Endothelial cell of umbilical vein (primary cell): ENCODE data around the gene COQ2. TPM values are rescaled to one million over a fixed set of nuclear protein-coding genes. Genes with fewer than 3 reads are reported as not detected.

ENCODE experiments used
- BruUV-seq: library from RNA; stranded (reverse); fragments of 400-500 nt; replicated peaks from 2 replicates; lab custom pipeline; 2021; lab: Mats Ljungman, UMichigan
- CTCF ChIA-PET: fragments of 300-600, 350-600 bp; sonication (Branson Sonifier 250); formaldehyde crosslinking; loops from one replicate; lab custom pipeline; 2021; ENCODE audit warnings: antibody characterized with exemption, inconsistent platforms; lab: Charles Lee
- POLR2A ChIA-PET: fragments of 300-600, 350-600 bp; sonication (Branson Sonifier 250); formaldehyde crosslinking; loops from one replicate; lab custom pipeline; 2021; ENCODE audit warnings: antibody characterized with exemption, inconsistent platforms; lab: Charles Lee
- DNase-seq: peaks from one replicate; pipeline ENCODE4 v3.0.0-alpha.2; 2011; ENCODE audit warnings: low read depth, low spot score
- FAIRE-seq: peaks from 2 replicates; lab custom pipeline; 2011; peaks lifted over from hg19 to GRCh38; lab: Jason Lieb, UNC
- H2AFZ ChIP-seq: 2 replicates; pipeline ENCODE4 v1.6.0; 2012; ENCODE audit warnings: low read depth, low read length, control low read depth, inconsistent platforms
- H3K27ac ChIP-seq: 2 replicates; pipeline ENCODE4 v1.5.1; 2011; ENCODE audit warnings: low read depth, mild to moderate bottlenecking, control low read depth, low read length, moderate library complexity; ENCODE audit not compliant: insufficient read depth
- H3K27me3 ChIP-seq, 2 experiments: 2 replicates each; pipeline versions ENCODE4 v1.6.0 to v1.6.1; 2011; ENCODE audit warnings: low read length in 2 of 2, mixed read lengths in 1 of 2; ENCODE audit not compliant: control insufficient read depth in 2 of 2, insufficient read depth in 2 of 2
- H3K36me3 ChIP-seq, 2 experiments: 2 replicates in 1 of 2; 3 replicates in 1 of 2; pipeline ENCODE4 v1.5.1; 2011; ENCODE audit warnings: low read length in 2 of 2, mild to moderate bottlenecking in 1 of 2, moderate library complexity in 1 of 2; ENCODE audit not compliant: control insufficient read depth in 2 of 2, insufficient read depth in 2 of 2; ENCODE audit errors: extremely low read depth in 1 of 2
- H3K4me1 ChIP-seq: 3 replicates; pipeline ENCODE4 v1.5.1; 2011; ENCODE audit warnings: mild to moderate bottlenecking, low read length; ENCODE audit not compliant: control insufficient read depth, insufficient read depth; ENCODE audit errors: extremely low read depth
- H3K4me2 ChIP-seq: 2 replicates; pipeline ENCODE4 v1.6.1; 2011; ENCODE audit warnings: low read length, control low read depth, mixed read lengths; ENCODE audit not compliant: insufficient read depth
- H3K4me3 ChIP-seq, 3 experiments: fragments of 200-600 bp in 1 of 3; sonication (generic), shearing (Covaris generic) in 1 of 3; replicated peaks in 1 of 3; 2 replicates each; pipeline ENCODE4 v1.5.1; 2011 to 2016; ENCODE audit warnings: control low read depth in 3 of 3, low read length in 3 of 3, mild to moderate bottlenecking in 2 of 3, inconsistent platforms in 1 of 3, low read depth in 1 of 3, moderate library complexity in 1 of 3; ENCODE audit not compliant: insufficient read depth in 1 of 3
- H3K79me2 ChIP-seq: 2 replicates; pipeline ENCODE4 v1.6.0; 2012; ENCODE audit warnings: low read length, inconsistent platforms; ENCODE audit not compliant: control insufficient read depth, insufficient read depth
- H3K9ac ChIP-seq: replicated peaks from 2 replicates; pipeline ENCODE3; 2011; ENCODE audit warnings: low read length, control low read depth; ENCODE audit not compliant: insufficient read depth; ENCODE audit errors: extremely low read depth
- H3K9me1 ChIP-seq: replicated peaks from 3 replicates; pipeline ENCODE4 v1.6.0; 2011; ENCODE audit warnings: mild to moderate bottlenecking, low read length; ENCODE audit not compliant: control insufficient read depth, insufficient read depth; ENCODE audit errors: extremely low read depth
- H3K9me3 ChIP-seq: replicated peaks from 2 replicates; pipeline ENCODE4 v1.5.1; 2012; ENCODE audit warnings: low read length, inconsistent platforms; ENCODE audit not compliant: control insufficient read depth, insufficient read depth
- H4K20me1 ChIP-seq: replicated peaks from 2 replicates; pipeline ENCODE3; 2011; ENCODE audit warnings: mild to moderate bottlenecking, low read length; ENCODE audit not compliant: control insufficient read depth, insufficient read depth; ENCODE audit errors: extremely low read depth
- EZH2 ChIP-seq: IDR thresholded peaks from 2 replicates; pipeline ENCODE4 v1.6.1; 2012; ENCODE audit warnings: borderline replicate concordance, low read depth, mild to moderate bottlenecking, moderate library complexity, low read length, inconsistent platforms; ENCODE audit not compliant: severe bottlenecking
- FOS ChIP-seq: IDR thresholded peaks from 2 replicates; pipeline ENCODE4 v1.6.1; 2011; ENCODE audit warnings: mild to moderate bottlenecking, low read length, moderate library complexity, borderline replicate concordance; ENCODE audit not compliant: insufficient read depth
- GATA2 ChIP-seq: IDR thresholded peaks from 2 replicates; pipeline ENCODE4 v1.7.0; 2011; ENCODE audit warnings: low read depth, mild to moderate bottlenecking, moderate library complexity, mixed read lengths, low read length; ENCODE audit not compliant: insufficient read length, insufficient read depth
- JUN ChIP-seq: IDR thresholded peaks from 2 replicates; pipeline ENCODE4 v1.6.1; 2011; ENCODE audit warnings: borderline replicate concordance, low read depth; ENCODE audit not compliant: insufficient read length, insufficient read depth
- POLR2AphosphoS5 ChIP-seq: IDR thresholded peaks from 2 replicates; pipeline ENCODE4 v1.6.1; 2012; ENCODE audit warnings: low read depth, mild to moderate bottlenecking, control low read depth, low read length, moderate library complexity; ENCODE audit not compliant: insufficient read depth
- dilution Hi-C: fragments of 300-500 bp; cut with MboI; formaldehyde crosslinking; loops from one replicate; pipeline ENCODE4 v1.15.0; 2019; ENCODE audit warnings: low sequenced_read_pairs; ENCODE audit not compliant: extremely low pct_ligation_motif_present
- intact Hi-C: fragments of 100-400 bp; cut with micrococcal nuclease; formaldehyde crosslinking; loops from one replicate; pipeline ENCODE4 v1.10.0; 2022
- polyA plus RNA-seq, 4 experiments: library from polyadenylated mRNA; depleted of rRNA in 3 of 4; stranded (reverse) in 3 of 4; unstranded in 1 of 4; fragments of >200 nt; gene quantifications; 2 replicates each; pipeline versions ENCODE4 v1.2.1 to v1.2.3, GENCODE V29; 2011 to 2012; ENCODE audit warnings: missing spikeins in 1 of 4
- total RNA-seq: library from RNA; stranded (reverse); gene quantifications from 2 replicates; pipeline ENCODE4 v1.2.3, GENCODE V29; 2021
- TF ChIP-seq, protein P1 (sequence below), 2 donors: IDR thresholded peaks; 1 replicate in 1 of 2; 2 replicates in 1 of 2; pipeline ENCODE4 v1.5.1; 2011; ENCODE audit warnings: low read length in 2 of 2, mild to moderate bottlenecking in 2 of 2, moderate library complexity in 2 of 2, control low read depth in 1 of 2, inconsistent platforms in 1 of 2, low read depth in 1 of 2; ENCODE audit not compliant: insufficient read depth in 1 of 2; ENCODE audit errors: extremely low read depth in 1 of 2
- TF ChIP-seq, protein P2 (sequence below): IDR thresholded peaks from 2 replicates; pipeline ENCODE4 v1.6.1; 2011; ENCODE audit not compliant: insufficient read depth, insufficient read length

Gene COQ2
- total and polyA plus RNA-seq, 2 donors (not counting 3 experiments of a cell fraction or from before 2014, with no cell fraction given): 25.5 to 28.0 TPM

DNA sequence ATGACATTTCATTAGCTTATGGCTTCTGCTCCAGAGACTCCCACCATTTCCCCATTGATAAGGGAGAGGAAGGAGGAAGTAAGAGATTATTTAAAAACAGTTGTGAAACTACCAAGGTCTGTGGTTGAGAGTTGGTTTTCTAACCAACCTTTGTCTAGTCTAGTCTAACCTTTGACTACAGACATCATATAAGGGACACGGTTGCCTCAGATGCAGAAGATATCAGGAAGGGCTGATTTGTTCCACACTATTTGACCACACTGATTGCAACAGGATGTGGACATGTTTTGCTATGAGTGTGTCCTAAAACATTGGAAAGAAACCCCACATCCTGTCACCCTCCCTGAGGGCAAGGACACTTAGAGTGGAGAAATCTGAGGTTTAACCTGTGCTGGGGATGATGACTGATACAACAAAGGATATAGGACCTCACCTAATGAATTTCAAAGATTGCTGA is 53.0 kb downstream of the COQ2 start:
- Histone ChIP-seq H3K79me2 (no peaks in the 10 kb centered on the region), H3K4me3 (no peak overlapping the region), H3K27ac (no peak overlapping the region), H3K4me2 (no peak overlapping the region), H3K9me3 (no peaks in the 10 kb centered on the region), H3K4me1 (no peaks in the 10 kb centered on the region), H3K36me3 (no peaks in the 10 kb centered on the region), H2AFZ (no peak overlapping the region), H3K9me1 (no peaks in the 10 kb centered on the region), H3K27me3 (no peaks in the 10 kb centered on the region), H3K9ac (no peak overlapping the region), H4K20me1 (no peaks in the 10 kb centered on the region)
- intact Hi-C loops (no loop called here), dilution Hi-C loops (no loop called here)
- ChIA-PET POLR2A (no interaction called here), CTCF (no interaction called here)
- FAIRE-seq (no peak), DNase-seq (no peak)
- no peak for TF ChIP-seq FOS
- TF ChIP-seq, protein P1, sequence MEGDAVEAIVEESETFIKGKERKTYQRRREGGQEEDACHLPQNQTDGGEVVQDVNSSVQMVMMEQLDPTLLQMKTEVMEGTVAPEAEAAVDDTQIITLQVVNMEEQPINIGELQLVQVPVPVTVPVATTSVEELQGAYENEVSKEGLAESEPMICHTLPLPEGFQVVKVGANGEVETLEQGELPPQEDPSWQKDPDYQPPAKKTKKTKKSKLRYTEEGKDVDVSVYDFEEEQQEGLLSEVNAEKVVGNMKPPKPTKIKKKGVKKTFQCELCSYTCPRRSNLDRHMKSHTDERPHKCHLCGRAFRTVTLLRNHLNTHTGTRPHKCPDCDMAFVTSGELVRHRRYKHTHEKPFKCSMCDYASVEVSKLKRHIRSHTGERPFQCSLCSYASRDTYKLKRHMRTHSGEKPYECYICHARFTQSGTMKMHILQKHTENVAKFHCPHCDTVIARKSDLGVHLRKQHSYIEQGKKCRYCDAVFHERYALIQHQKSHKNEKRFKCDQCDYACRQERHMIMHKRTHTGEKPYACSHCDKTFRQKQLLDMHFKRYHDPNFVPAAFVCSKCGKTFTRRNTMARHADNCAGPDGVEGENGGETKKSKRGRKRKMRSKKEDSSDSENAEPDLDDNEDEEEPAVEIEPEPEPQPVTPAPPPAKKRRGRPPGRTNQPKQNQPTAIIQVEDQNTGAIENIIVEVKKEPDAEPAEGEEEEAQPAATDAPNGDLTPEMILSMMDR (IDR thresholded peaks at IDR 0.05; ENCODE audit: extremely low read depth in 1 of 2, insufficient read depth in 1 of 2, low read depth in 1 of 2, low read length in 2 of 2): no peak
- TF ChIP-seq POLR2AphosphoS5: no peak
- TF ChIP-seq JUN: no peak
- TF ChIP-seq GATA2: no peak
- no TSS peak for BruUV-seq

DNA sequence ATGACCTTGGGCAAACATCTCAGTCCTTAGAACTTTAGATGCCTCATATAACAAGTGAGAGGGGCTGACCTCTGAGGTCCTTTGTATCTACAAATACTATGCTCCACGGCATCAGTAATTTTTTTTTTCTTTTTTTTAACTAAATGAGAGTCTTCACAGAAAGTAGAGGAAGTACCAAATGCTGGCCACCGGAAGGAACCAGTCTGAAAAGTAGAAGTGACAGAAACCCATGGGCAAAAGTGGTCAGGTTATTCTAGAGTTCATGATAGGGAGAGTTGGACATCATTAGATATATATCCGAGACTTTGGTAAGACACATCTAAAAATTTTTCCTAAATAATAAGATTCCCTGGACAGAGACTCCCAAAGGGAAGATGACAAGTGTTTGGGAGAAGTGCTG is 53.7 kb downstream of the COQ2 start:
- intact Hi-C loops: no loop called here
- POLR2A ChIA-PET: no interaction called here

More for the DNA sequence above, 53.7 kb downstream of the COQ2 start:
- Histone ChIP-seq H2AFZ (no peak overlapping the region), H3K4me2 (no peak overlapping the region), H3K9me1 (no peaks in the 10 kb centered on the region), H4K20me1 (no peaks in the 10 kb centered on the region), H3K27ac (no peak overlapping the region), H3K79me2 (no peaks in the 10 kb centered on the region), H3K27me3 (no peaks in the 10 kb centered on the region), H3K36me3 (no peaks in the 10 kb centered on the region), H3K4me3 (no peak overlapping the region), H3K9me3 (no peaks in the 10 kb centered on the region), H3K4me1 (no peaks in the 10 kb centered on the region), H3K9ac (no peak overlapping the region)
- no TSS peak for BruUV-seq
- CTCF ChIA-PET: no interaction called here
- dilution Hi-C loops: no loop called here
- FAIRE-seq (no peak), DNase-seq (no peak)
- TF ChIP-seq EZH2: no peak
- TF ChIP-seq, protein P2, sequence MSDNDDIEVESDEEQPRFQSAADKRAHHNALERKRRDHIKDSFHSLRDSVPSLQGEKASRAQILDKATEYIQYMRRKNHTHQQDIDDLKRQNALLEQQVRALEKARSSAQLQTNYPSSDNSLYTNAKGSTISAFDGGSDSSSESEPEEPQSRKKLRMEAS: no peak
- TF ChIP-seq, protein P1 (IDR thresholded peaks at IDR 0.05; ENCODE audit: extremely low read depth in 1 of 2, insufficient read depth in 1 of 2, low read depth in 1 of 2, low read length in 2 of 2): no peak
- TF ChIP-seq GATA2: no peak
